HepG2 (cell line): Measurements from ENCODE around the gene SPTSSA. TPM values are rescaled to one million over a fixed set of nuclear protein-coding genes. Genes with fewer than 3 reads are reported as not detected.

Source experiments
- ATF1 ChIP-seq: IDR thresholded peaks from 2 replicates; pipeline ENCODE4 v1.6.1; 2016; ENCODE audit warnings: mild to moderate bottlenecking, control low read depth
- BORCS8-MEF2B ChIP-seq: sonication (generic); formaldehyde crosslinking; IDR thresholded peaks from 2 replicates; pipeline ENCODE4 v1.8.0; 2022; ENCODE audit warnings: mild to moderate bottlenecking, missing genetic modification reagents
- CAMTA2 ChIP-seq: sonication (generic); formaldehyde crosslinking; IDR thresholded peaks from 2 replicates; pipeline ENCODE4 v1.4.0; 2020; ENCODE audit warnings: mild to moderate bottlenecking, missing genetic modification reagents, borderline replicate concordance
- CCDC6 ChIP-seq: sonication (generic); formaldehyde crosslinking; IDR thresholded peaks from 2 replicates; pipeline ENCODE4 v1.8.1; 2022; ENCODE audit warnings: mild to moderate bottlenecking, missing genetic modification reagents, moderate library complexity
- CHD2 ChIP-seq: IDR thresholded peaks from 2 replicates; pipeline ENCODE4 v1.6.1; 2011; ENCODE audit warnings: low read depth, low read length, improper control_type of control experiment
- ETV5 ChIP-seq: IDR thresholded peaks from 2 replicates; pipeline ENCODE4 v1.6.1; 2018; ENCODE audit warnings: missing biosample characterization, missing genetic modification reagents, inconsistent platforms, borderline replicate concordance
- FLYWCH1 ChIP-seq: sonication (generic); formaldehyde crosslinking; IDR thresholded peaks from 2 replicates; pipeline ENCODE4 v1.8.1; 2023; ENCODE audit warnings: mild to moderate bottlenecking, missing genetic modification reagents
- FOXA1 ChIP-seq, 2 experiments: fragments of 450-650 bp in 1 of 2; sonication (generic) in 1 of 2; formaldehyde crosslinking in 1 of 2; IDR thresholded peaks; 2 replicates each; pipeline versions ENCODE4 v1.4.0 to v1.6.1; 2016 to 2020; ENCODE audit warnings: missing genetic modification reagents in 1 of 2
- GABPA ChIP-seq, 2 experiments: IDR thresholded peaks; 2 replicates each; pipeline ENCODE4 v1.6.1; 2011 to 2016; ENCODE audit warnings: low read depth in 2 of 2, low read length in 1 of 2, missing biosample characterization in 1 of 2, missing genetic modification characterization in 1 of 2
- GTF2F1 ChIP-seq: fragments of 150-350 bp; IDR thresholded peaks from 2 replicates; pipeline ENCODE4 v1.6.1; 2014; ENCODE audit warnings: low read length
- IRX3 ChIP-seq: sonication (generic); formaldehyde crosslinking; IDR thresholded peaks from 2 replicates; pipeline ENCODE4 v1.8.1; 2023; ENCODE audit warnings: mild to moderate bottlenecking, low read depth, missing genetic modification reagents, borderline replicate concordance
- MAFF ChIP-seq: IDR thresholded peaks from 2 replicates; pipeline ENCODE4 v1.6.1; 2011; ENCODE audit warnings: low read depth, low read length, improper control_type of control experiment
- NCOA5 ChIP-seq: sonication (generic); formaldehyde crosslinking; IDR thresholded peaks from 2 replicates; pipeline ENCODE4 v1.4.0; 2020; ENCODE audit warnings: missing genetic modification reagents
- NFIC ChIP-seq: IDR thresholded peaks from 2 replicates; pipeline ENCODE4 v1.6.1; 2012; ENCODE audit warnings: mild to moderate bottlenecking, low read length, inconsistent platforms
- ONECUT2 ChIP-seq: sonication (generic); formaldehyde crosslinking; IDR thresholded peaks from 2 replicates; pipeline ENCODE4 v1.4.0; 2020; ENCODE audit warnings: missing genetic modification reagents
- TAF1 ChIP-seq: sonication (generic); formaldehyde crosslinking; IDR thresholded peaks from 2 replicates; pipeline ENCODE4 v1.4.0; 2020; ENCODE audit warnings: missing genetic modification reagents
- TBP ChIP-seq: sonication (generic); formaldehyde crosslinking; IDR thresholded peaks from 2 replicates; pipeline ENCODE4 v1.5.0; 2020; ENCODE audit warnings: missing genetic modification reagents
- ZFYVE20 ChIP-seq: sonication (generic); formaldehyde crosslinking; IDR thresholded peaks from 2 replicates; pipeline ENCODE4 v1.8.0; 2023; ENCODE audit warnings: low read depth, mild to moderate bottlenecking, moderate library complexity, missing genetic modification reagents, borderline replicate concordance
- ZKSCAN1 ChIP-seq: fragments of 150-350 bp; IDR thresholded peaks from 2 replicates; pipeline ENCODE4 v1.6.1; 2014; ENCODE audit warnings: low read length
- ZKSCAN8 ChIP-seq: IDR thresholded peaks from 2 replicates; pipeline ENCODE4 v1.6.1; 2016; ENCODE audit warnings: borderline replicate concordance, missing genetic modification reagents, missing compliant biosample characterization
- ZNF264 ChIP-seq: sonication (generic); formaldehyde crosslinking; IDR thresholded peaks from 2 replicates; pipeline ENCODE4 v1.4.0; 2020; ENCODE audit warnings: missing genetic modification reagents
- ZNF33B ChIP-seq: sonication (generic); formaldehyde crosslinking; IDR thresholded peaks from 2 replicates; pipeline ENCODE4 v1.5.1; 2020; ENCODE audit warnings: mild to moderate bottlenecking, missing genetic modification reagents
- ZNF383 ChIP-seq: sonication (generic); formaldehyde crosslinking; IDR thresholded peaks from 2 replicates; pipeline ENCODE4 v1.4.0; 2020; ENCODE audit warnings: missing genetic modification reagents, mild to moderate bottlenecking, borderline replicate concordance
- polyA plus RNA-seq, 8 experiments: library from polyadenylated mRNA; depleted of rRNA in 3 of 8; stranded (reverse) in 7 of 8; unstranded in 1 of 8; fragments of >200 nt; fragmentation: Illumina TruSeq in 4 of 8; extraction: Trizol in 4 of 8; gene quantifications; 2 replicates each; pipeline versions ENCODE4 v1.2.1 to v1.2.3, GENCODE V29; 2011 to 2016; ENCODE audit warnings: low read depth in 4 of 8, missing spikeins in 1 of 8, mixed read lengths in 1 of 8; ENCODE audit not compliant: insufficient read depth in 1 of 8
- total RNA-seq, 5 experiments: library from RNA; depleted of rRNA; stranded (reverse); fragments of >200 nt; fragmentation: Illumina TruSeq; extraction: Trizol; gene quantifications; 2 replicates each; pipeline ENCODE4 v1.2.3, GENCODE V29; 2016; ENCODE audit warnings: low read depth in 1 of 5
- TF ChIP-seq, protein P1 (sequence below): sonication (generic); formaldehyde crosslinking; IDR thresholded peaks from 2 replicates; pipeline ENCODE4 v1.4.0; 2020; ENCODE audit warnings: missing genetic modification reagents
- TF ChIP-seq, protein P2 (sequence below): IDR thresholded peaks from 2 replicates; pipeline ENCODE4 v1.6.1; 2016; ENCODE audit warnings: missing compliant biosample characterization, missing genetic modification reagents, borderline replicate concordance
- TF ChIP-seq, protein P3 (sequence below): sonication (generic); formaldehyde crosslinking; IDR thresholded peaks from 2 replicates; pipeline ENCODE4 v1.4.0; 2020; ENCODE audit warnings: mild to moderate bottlenecking, missing genetic modification reagents, borderline replicate concordance

Gene SPTSSA
- total and polyA plus RNA-seq, 2 of the 13 experiments (the other 11 are each of a cell fraction or from before 2014, with no cell fraction given) = 19.1 to 86.1 TPM

DNA sequence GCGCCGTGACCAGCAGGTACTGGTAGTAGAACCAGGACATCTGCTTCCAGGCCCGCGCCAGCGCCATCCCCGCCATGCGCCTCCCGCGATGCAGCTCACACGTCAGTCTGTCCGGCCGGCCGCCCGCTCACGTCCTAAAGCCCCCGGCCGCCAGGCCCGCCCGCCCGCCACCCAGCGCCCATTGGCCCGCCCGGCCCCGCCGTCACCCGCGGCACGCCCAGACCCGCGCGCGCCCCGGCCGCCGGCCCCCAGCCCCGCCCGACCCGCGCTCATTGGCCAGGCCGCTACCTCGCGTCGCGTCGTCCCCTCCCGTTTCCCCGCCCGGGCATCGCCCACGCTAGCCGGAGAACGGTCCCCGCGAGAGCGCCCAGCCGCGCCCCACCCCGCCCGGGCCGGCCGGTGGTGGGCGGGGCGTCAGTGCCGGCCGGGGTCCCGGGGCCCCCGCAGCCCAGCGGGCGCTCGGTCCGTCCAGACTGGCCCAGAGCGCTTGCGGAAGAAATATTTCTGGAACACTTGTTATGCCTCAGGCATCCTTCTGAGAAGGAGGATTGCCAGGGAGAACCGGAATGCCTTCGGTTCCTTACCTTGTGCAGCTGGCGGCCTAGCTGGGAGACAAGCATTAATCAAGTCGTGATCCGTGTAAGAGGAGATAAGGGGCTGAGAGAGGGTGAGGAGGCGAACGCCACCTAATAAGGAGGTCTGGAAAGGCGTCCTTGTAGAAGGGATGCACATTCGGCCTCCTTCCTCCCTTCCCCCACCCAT, at the start of gene SPTSSA (continued):
- TF ChIP-seq FOXA1 (IDR thresholded peaks at IDR 0.05) = no peak
- TF ChIP-seq FOXA1 (CRISPR knock-in tag; IDR thresholded peaks at IDR 0.05) = peak; percentile 49
- no peak for TF ChIP-seq ONECUT2
- peak; percentile 5; the same call in 1 of the 2 replicates for TF ChIP-seq ZNF33B (CRISPR knock-in tag)
- no peak for TF ChIP-seq ATF1 (CRISPR knock-in tag)
- TF ChIP-seq ZKSCAN1 = peak; percentile 53; the same call in 1 of the 2 replicates
- TF ChIP-seq CCDC6 (CRISPR knock-in tag) = peak; percentile 98
- peak; percentile 97 for TF ChIP-seq CAMTA2 (CRISPR knock-in tag)
- TF ChIP-seq ETV5 (CRISPR knock-in tag) = peak; percentile 61
- TF ChIP-seq GABPA (IDR thresholded peaks at IDR 0.05; ENCODE audit: low read depth, low read length) = no peak
- TF ChIP-seq GABPA (CRISPR knock-in tag; IDR thresholded peaks at IDR 0.05; ENCODE audit: low read depth) = no peak
- TF ChIP-seq TAF1 = peak; percentile 98
- TF ChIP-seq IRX3 (CRISPR knock-in tag) = no peak
- TF ChIP-seq TBP (CRISPR knock-in tag) = 0 out of 2 replicates have a peak, but pooled peaks have one; percentile 89
- no peak for TF ChIP-seq FLYWCH1
- TF ChIP-seq NFIC = no peak
- TF ChIP-seq NCOA5 (CRISPR knock-in tag) = no peak
- peak; percentile 85 for TF ChIP-seq BORCS8-MEF2B (CRISPR knock-in tag)
- TF ChIP-seq, protein P1, sequence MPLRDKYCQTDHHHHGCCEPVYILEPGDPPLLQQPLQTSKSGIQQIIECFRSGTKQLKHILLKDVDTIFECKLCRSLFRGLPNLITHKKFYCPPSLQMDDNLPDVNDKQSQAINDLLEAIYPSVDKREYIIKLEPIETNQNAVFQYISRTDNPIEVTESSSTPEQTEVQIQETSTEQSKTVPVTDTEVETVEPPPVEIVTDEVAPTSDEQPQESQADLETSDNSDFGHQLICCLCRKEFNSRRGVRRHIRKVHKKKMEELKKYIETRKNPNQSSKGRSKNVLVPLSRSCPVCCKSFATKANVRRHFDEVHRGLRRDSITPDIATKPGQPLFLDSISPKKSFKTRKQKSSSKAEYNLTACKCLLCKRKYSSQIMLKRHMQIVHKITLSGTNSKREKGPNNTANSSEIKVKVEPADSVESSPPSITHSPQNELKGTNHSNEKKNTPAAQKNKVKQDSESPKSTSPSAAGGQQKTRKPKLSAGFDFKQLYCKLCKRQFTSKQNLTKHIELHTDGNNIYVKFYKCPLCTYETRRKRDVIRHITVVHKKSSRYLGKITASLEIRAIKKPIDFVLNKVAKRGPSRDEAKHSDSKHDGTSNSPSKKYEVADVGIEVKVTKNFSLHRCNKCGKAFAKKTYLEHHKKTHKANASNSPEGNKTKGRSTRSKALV (CRISPR knock-in tag) = 0 out of 2 replicates have a peak, but pooled peaks have one; percentile 4
- TF ChIP-seq ZFYVE20 (CRISPR knock-in tag) = no peak
- peak; percentile 75 for TF ChIP-seq ZNF383
- TF ChIP-seq ZNF264 (CRISPR knock-in tag) = no peak
- TF ChIP-seq CHD2 = peak; percentile 92
- TF ChIP-seq, protein P2, sequence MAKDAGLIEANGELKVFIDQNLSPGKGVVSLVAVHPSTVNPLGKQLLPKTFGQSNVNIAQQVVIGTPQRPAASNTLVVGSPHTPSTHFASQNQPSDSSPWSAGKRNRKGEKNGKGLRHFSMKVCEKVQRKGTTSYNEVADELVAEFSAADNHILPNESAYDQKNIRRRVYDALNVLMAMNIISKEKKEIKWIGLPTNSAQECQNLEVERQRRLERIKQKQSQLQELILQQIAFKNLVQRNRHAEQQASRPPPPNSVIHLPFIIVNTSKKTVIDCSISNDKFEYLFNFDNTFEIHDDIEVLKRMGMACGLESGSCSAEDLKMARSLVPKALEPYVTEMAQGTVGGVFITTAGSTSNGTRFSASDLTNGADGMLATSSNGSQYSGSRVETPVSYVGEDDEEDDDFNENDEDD (CRISPR knock-in tag) = peak; percentile 85
- TF ChIP-seq GTF2F1 = peak; percentile 78
- no peak for TF ChIP-seq MAFF
- TF ChIP-seq, protein P3, sequence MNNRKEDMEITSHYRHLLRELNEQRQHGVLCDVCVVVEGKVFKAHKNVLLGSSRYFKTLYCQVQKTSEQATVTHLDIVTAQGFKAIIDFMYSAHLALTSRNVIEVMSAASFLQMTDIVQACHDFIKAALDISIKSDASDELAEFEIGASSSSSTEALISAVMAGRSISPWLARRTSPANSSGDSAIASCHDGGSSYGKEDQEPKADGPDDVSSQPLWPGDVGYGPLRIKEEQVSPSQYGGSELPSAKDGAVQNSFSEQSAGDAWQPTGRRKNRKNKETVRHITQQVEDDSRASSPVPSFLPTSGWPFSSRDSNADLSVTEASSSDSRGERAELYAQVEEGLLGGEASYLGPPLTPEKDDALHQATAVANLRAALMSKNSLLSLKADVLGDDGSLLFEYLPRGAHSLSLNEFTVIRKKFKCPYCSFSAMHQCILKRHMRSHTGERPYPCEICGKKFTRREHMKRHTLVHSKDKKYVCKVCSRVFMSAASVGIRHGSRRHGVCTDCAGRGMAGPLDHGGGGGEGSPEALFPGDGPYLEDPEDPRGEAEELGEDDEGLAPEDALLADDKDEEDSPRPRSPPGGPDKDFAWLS (CRISPR knock-in tag) = no peak
- no peak; the same call in 1 of the 2 replicates for TF ChIP-seq ZKSCAN8 (CRISPR knock-in tag)
